Islet precursor cell (in vitro differentiated cells): ENCODE measurements around the gene MTFR1L.

Experiments used
- DNase-seq: peaks from one replicate; pipeline ENCODE4 v3.0.0-alpha.2; 2018

The MTFR1L gene

DNA sequence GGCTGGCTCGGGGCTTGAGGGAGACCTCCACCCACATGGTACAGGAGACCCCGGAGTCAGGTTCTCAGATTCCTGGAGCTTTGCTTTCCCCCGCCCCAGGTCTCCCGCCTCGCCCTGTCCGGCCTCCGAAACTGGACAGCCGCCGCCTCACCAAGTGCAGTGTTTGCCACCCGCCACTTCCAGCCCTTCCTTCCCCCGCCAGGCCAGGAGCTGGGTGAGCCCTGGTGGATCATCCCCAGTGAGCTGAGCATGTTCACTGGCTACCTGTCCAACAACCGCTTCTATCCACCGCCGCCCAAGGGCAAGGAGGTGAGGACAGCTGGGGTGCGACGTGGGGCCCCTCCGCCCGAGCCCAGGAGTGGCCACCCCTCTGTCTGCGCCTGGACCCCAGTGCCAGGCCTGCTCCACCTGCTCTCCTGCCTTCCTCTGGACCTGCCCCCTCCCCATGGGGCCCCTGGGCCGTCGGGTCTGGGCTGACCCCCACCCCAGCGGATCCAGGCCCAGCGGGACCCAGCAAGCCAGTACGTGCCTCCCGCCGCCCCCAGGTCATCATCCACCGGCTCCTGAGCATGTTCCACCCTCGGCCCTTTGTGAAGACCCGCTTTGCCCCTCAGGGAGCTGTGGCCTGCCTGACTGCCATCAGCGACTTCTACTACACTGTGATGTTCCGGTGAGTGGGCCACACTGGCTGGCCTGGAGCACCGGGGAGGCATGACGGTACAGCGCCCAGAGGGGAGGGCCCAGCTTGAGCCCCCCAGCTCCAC is 11.1 kb upstream of the MTFR1L start:
- peak; percentile 50 for DNase-seq

DNA sequence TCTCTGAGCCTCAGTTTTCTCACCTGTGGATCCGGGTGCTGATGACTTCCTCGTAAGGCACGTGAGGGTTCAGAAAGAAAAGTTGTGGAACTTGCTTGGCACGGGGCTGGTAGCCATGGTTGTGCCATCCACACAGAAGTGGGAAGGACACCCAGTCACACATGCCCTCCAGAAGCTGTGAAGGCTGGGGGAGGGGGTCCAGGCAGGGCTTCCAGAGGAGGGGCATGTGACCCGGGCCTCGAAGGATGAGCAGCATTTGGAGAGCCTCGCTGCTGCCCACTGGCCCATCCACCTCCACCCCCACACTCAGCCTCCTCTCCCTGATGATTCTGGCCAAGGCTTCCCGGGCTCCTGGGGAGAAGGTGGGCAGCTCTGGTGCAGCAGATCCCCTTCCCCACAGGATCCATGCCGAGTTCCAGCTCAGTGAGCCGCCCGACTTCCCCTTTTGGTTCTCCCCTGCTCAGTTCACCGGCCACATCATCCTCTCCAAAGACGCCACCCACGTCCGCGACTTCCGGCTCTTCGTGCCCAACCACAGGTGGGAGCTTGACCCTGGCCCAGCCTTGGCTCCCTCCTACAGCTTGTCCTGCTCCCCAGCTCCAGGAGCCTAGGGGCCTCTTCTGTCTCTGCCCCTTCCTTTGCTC is 10.3 kb upstream of the MTFR1L start:
- DNase-seq = peak; percentile 40

DNA sequence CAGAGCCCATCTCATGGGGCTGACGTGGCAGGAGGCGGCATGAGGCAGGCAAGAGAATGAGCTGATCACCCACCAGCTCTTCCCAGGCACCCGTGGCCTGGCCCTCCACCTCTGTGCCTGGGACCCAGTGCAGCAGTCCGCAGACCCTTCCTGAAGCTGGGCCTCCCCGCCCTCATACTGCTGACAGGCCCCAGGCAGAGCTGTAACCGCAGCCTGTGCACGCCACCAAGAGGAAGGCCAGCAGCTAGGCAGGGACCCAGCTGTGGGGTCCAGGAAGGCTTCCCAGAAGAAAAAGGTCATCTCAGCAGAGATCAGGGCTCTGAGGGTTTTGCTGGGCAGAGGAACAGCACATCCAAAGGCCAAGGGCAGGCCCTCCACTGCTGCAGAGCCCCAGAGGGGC is 9.8 kb upstream of the MTFR1L start:
- DNase-seq = peak; percentile 55

DNA sequence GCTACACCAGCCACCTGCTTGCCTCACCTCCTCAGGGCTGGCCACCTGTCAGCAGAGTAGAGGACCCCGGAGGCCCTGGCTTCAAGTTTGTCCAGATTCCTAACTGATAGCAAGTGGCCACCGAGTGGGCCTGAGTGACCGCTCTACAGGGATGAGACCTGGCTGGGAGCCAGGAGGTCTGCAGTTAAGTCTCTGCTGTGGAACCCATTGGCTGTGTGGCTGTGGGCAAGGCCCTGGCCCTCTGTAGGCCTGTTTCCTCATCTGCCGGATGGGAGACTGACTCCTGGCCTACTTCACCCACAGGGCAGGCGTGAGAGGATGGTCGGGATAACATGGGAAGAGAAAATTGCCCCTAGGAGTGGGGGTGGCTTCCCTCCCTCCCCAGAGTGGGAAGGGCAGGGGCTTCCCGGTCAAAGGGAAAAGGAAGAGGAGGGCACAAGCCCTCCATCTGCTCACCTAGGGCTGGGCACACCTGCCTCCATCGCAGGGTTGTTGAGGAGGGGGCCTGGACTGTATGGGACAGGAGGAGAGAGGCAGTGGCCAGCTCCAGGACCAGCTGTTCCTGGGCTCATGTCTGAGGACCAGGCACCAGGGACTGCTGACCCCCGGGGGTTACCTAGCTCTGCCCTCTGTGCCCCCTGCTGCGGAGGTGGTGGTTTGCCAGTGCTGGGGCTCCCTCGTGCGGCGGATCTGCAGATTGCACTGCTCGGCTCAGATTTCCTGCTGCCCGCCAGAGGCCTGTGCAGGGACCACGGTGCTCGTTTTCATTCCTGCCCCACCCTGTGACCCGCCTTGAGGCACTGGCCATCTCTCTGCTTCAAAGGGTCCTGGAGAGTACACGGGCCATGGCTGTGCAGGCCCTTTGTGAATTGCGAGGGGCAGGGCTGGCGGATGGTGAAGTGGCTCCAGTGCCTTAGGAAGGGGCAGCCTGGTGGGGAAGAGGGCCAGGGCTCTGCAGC is 9.1 kb upstream of the MTFR1L start:
- DNase-seq = peak; percentile 88

DNA sequence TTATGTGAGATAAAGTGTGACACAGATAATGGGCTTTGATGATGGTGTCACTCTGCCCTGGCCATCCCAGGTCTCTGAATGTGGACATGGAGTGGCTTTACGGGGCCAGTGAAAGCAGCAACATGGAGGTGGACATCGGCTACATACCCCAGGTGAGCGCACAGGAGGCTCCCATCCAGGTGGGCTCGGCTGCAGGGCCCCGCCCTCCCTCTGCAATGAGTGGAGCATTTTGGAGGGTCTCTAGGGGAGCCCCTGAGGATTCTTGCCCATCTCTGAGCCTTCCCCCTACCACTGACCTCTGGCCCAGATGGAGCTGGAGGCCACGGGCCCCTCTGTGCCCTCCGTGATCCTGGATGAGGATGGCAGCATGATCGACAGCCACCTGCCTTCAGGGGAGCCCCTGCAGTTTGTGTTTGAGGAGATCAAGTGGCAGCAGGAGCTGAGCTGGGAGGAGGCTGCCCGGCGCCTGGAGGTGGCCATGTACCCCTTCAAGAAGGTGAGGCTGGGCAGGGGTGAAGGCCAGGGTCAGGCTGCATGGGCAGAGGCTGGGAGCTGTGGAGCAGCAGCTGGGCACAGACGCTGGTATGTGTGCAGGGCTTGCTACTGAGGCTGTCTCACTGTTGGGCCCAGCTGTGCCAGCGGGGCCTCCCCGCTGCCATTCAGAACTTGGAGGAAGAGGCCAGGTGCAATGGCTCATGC is 8.2 kb upstream of the MTFR1L start:
- no peak for DNase-seq

DNA sequence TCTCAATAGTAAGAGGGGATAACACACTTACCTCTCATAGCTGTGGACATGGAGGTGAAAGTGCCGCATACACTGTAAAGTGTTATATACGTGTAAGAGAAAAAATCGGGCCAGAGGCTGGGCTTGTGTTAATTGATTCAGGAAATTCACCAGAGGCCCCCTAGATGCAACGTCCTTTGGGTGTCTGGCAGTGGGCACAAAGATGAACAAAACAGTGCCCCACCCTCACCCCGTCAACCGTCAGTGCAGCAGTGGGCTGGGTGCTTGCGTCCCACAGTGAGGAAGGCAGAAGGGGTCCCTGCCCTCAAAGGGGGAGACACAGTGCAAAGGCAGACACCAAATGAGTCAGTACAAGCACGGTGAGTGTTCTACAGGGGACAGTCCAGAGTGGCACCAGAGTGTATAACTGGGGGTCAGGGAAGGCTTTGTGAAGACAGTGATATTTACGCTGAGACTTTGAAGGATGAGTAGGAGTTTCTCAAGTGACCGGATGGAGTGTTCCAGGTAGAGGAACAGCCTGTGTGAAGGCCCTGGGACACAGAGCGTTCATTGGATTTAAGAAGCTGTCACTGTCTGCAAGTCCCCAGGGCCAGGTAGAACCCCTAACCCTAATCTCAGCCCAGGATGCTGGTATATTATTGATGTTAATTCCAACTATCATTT is 6.6 kb upstream of the MTFR1L start:
- no peak for DNase-seq

DNA sequence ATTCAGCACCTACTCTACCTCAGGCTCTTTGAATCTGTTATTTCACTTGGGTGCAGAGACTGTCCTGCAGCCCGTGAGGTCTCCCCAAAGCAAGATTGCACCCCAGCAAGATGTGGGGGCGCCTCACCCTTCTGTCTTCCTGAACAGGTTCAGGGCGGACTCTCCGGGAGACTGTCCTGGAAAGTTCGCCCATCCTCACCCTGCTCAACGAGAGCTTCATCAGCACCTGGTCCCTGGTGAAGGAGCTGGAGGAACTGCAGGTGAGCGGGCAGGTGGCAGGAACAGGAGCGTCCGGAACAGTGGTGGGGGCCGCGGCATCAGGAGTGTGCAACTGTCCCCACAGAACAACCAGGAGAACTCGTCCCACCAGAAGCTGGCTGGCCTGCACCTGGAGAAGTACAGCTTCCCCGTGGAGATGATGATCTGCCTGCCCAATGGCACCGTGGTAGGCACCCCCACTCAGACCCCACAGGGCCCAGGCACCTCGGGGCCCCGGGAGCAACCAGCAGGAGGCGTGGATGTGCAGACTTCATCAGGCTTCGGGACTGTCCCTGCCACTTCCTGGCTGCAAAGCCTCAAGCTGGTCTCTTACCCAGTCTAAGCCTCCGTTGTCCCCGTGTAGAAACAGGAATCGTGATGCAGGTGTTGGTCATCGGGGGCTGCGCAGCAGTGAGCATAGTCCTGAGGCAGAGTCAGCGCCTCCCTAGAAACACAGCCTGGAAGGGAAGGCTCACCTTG is 5.9 kb upstream of the MTFR1L start:
- DNase-seq = peak; percentile 45

DNA sequence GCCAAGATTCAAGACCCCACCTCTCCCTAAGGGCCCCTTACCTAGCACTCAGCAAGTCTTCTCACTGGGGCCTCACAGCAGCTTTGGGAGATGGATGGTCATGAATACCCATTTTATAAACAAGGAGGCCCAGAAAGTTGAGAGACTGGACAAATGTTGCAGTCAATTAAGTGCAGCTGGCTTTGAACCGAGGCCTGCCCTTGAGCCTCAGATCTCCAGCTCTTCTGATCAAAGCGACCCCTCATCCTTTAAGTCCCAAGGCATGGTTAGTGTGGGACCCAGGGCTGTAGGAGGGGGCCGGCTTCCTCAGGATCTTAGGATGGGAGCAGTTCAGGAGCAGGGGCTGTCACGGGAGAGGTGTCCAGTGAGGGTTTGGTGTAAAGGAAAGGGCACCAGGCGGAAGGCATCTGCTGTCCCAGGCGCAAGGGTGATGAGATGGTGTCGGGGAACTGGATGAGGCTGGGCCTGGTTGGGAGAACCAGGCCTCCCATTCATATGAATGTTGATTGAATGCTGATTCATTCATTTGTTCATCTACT is 5.1 kb upstream of the MTFR1L start:
- DNase-seq = peak; percentile 37

DNA sequence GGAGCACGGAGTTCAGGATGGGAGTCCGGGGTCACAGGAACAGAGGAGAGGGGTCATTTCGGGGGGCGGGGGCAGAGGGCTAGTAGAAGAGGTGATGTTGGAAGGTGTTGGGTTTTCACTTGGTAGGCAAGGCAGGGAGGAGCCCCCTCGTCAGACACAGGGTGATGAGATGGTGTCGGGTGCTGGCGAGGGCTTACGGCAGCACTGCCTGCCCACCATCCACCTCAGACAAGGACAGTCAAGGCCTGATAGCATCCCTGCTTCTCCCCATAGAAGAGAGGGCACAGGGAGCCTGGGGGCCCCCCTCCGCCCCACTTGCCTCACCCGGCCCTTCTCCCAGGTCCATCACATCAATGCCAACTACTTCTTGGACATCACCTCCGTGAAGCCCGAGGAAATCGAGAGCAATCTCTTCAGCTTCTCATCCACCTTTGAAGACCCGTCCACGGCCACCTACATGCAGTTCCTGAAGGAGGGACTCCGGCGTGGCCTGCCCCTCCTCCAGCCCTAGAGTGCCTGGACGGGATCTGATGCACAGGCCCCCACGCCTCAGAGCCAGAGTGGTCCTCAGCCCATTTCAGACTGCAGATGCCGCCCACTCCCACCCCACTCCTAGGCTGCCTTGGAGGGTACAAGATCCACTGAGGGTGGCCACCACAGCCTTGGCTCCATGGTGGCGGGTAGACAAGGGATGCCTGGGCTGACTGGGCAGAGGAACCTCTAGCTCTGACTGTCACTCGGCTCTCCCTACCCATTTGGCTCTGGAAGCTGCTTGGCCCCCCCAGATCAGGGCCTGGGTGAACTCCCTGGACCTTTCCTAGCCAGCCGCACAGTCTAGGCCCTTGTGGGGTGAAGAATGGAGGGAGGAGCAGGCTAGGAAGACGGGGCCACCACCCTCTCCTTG is 4.3 kb upstream of the MTFR1L start:
- peak; percentile 43 for DNase-seq

DNA sequence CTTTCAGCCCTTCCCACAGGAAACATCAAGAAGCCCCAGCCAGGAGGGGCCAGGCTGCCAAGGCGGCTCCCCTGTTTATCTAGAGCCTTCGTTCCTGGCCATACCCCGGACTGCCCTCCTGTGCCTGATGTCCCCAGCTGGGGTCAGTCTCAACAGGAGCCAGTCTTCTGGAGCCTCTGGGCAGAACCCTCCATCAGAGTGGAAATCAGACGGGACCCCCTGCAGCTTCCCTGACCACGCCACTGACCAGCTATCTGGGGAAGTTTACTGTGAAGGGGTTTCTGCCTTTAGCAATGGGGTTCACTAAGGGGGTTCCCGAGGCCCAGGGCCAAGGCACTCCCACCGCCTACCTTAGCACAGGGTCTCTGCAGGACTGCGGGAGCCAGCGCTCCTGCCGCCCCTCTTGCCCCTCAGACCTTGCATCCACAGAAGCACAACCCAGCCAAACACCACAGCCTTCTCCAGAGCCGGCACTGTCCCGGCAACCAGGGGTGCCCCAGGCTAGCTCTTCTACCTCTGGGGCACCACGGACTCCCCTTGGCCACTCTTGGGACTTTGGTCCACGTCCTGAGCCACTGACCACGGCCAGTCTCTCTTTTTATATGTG is 3.5 kb upstream of the MTFR1L start:
- no peak for DNase-seq

DNA sequence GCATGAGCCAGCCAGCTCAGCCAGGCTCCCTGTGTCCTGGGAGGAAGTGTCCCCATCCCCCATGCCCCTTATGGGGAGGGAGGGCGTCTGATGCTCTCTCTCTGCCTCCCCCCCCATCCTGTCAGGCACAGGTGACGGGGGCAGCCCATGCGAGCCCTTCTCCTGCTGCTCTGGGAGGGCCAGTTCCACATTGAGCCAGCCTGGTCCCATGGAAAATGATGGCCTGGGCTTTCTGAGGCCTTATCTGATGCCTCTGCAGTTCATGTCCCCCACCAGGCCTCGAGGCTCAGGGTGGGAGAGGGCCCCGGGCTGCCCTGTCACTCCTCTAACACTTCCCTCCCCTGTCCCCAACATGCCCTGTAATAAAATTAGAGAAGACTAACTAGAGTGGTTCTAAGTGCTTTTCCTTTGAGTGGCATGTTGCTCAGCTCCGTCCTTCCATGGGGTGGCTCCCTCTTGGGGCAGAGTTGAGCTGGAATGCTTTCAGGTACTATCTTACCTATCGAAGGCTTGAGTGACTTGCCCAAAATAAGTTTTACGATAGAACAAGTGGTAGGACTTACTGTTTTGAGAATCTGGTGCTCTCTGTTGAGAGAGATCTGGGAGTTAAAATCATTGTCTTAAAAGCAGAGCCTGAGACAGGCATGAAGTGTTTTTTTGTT is 1.8 kb upstream of the MTFR1L start:
- peak; percentile 81 for DNase-seq

DNA sequence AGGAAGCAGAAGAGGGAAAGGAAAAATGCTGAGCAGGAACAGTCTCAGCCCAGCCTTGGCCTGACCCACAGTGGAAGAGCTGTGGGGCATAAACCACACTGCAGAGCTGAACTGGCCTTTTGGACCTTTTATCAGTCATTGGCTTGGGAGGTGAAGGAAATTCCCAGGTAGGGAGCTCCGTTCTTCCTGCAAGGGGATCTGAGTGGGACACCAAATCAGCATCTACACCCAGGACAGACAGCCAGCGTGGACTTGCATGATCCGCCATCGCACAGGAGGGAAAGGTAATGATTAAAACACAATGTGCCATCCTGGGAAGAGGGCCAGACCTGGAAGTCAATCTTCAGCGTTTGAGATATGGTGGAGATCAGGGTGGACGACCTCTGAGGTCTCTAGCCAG is 1.2 kb upstream of the MTFR1L start:
- peak; percentile 50 for DNase-seq

DNA sequence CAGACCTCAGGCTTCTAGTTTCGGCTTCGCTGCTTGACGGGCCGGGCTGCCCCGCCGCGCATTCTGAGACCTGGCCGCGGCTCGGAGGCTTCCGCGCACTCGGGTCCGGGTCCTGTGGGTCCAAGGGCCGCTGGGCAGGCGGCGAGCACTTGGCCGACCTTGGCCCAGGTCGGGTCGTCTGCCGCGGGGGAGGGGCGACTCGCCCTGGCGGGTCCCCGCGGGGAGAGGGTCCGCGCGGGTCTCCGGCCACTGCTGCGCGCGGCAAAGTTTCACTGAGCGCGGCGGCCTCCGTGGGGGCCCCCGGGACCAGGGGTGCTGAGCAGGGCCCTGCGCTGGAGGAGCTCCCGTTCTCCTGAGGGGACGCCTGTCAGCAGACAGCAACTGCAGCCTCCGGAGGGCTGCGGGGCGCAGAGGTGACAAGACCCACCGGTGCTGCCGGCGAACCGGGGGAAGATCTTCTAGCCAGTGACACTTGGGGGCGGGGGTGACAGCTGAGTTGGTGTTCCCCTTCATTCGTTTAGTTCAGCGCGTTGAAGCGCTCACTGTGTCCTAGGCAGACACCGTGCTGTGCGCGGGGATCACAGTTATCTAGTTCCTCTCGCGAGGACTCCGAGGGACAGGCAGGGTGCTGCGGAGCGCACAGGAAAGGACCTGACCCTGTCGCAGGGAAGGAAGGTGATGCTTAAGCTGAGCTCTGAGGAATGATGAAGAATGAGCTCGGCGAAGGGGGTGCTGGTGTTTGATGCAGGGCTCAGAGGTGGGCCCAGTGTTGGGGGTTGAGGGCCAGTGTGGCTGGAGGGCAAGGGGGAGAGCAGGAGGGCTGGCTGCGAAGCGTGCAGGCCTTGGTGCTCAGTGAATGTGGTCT is 725 bp downstream of the MTFR1L start:
- peak; percentile 89 for DNase-seq

DNA sequence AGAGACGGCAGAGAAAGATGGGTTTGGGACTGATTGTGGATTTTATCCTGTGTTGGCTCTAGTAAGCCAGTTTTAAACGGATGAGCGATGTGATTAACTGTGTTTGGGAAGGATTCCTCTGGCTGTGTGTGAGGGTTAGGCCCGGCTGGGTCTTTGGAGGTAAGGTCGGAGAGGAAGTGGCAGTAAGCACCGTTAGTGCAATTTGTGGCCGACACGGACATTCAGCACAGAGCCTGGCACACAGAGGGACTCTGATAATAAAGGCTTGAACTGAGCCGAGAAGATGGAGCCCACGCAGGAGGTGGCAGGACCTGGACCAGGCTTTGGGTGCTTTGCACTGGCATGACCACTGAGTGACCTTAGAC is 1.3 kb downstream of the MTFR1L start:
- DNase-seq = no peak

DNA sequence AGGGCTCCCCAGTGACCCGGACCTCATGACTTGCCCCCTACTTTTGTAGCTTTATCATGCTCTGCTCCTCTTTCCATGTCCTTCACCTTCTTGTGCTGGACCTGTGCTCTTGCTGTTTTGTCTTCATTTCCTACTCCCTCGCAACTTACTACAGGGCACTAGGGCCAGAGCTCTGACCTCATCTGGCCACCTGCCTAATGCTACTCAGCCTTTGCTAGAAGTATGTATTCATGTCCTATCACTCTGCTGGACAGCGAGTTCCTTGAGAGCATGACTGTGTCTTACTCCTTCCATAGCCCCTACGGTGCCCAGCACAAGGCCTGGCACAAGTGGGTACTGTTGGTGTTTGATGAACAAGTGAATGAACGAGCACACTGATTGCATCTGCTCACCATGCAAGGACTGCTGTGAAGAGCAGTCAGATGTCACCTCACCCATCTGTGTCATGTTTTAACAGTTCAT is 1.9 kb downstream of the MTFR1L start:
- no peak for DNase-seq

DNA sequence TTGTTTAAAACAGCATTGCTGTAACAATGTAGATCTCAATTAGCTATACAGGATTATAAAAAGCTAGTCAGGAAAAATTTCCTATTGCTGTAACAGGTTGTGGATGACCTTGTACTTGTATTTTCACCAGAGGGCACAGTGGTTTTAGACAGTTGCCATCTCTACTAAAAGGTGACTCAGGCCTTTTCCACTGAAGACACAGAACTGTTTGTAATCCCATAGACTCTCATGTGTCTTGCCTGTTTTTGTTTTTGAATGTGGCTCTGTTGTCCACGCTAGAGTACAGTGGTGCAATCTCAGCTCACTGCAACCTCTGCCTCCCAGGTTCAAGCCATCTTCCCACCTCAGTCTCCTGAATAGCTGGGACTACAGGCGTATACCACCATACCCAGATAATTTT is 5.9 kb downstream of the MTFR1L start:
- DNase-seq = no peak

DNA sequence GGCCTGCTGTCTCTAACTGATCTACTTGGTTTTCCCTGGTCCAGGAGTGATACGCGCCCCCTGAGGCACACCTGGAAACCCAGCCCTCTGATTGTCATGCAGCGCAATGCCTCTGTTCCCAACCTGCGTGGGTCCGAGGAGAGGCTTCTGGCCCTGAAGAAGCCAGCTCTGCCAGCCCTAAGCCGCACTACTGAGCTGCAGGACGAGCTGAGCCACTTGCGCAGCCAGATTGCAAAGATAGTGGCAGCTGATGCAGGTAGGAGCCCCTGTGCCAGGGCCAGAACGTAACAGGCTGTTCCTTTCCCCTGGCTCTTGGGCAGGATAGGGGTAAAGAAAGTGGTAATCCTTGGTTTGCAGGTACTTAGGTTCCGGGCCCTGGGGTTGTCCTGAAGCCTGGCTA is 6.8 kb downstream of the MTFR1L start:
- DNase-seq = peak; percentile 54

DNA sequence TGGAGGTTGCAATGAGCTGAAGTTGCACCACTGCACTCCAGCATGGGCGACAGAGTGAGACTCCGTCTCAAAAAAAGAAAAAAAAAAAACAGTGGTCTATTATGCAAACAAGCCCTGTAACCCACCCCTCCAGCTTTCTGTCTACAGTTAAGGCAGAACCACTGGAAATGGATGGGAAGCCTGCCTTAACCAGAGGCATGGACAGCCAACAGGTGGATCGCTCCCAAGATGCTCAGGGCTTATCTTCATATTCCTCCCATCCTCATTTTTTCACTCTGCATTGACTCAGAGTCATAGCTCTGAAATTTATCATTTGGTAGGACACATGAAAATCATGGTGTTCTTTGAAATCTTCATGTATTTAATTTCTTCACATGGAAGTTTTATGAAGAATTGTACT is 8.7 kb downstream of the MTFR1L start:
- DNase-seq = no peak
